Left kidney (tissue), 2 donors: ENCODE measurements around the gene CHD6. TPM values are rescaled to one million over a fixed set of nuclear protein-coding genes. Genes with fewer than 3 reads are reported as not detected.

Experiments used
- DNase-seq: peaks from one replicate; pipeline ENCODE4 v3.0.0-alpha.2; 2013
- polyA plus RNA-seq: library from polyadenylated mRNA; unstranded; fragments of 120-200 nt; gene quantifications from one replicate; pipeline ENCODE4 v1.2.1, GENCODE V29; 2013; ENCODE audit not compliant: insufficient read length

The CHD6 gene
- polyA plus RNA-seq, 1 donor, result 58.2 TPM

DNA sequence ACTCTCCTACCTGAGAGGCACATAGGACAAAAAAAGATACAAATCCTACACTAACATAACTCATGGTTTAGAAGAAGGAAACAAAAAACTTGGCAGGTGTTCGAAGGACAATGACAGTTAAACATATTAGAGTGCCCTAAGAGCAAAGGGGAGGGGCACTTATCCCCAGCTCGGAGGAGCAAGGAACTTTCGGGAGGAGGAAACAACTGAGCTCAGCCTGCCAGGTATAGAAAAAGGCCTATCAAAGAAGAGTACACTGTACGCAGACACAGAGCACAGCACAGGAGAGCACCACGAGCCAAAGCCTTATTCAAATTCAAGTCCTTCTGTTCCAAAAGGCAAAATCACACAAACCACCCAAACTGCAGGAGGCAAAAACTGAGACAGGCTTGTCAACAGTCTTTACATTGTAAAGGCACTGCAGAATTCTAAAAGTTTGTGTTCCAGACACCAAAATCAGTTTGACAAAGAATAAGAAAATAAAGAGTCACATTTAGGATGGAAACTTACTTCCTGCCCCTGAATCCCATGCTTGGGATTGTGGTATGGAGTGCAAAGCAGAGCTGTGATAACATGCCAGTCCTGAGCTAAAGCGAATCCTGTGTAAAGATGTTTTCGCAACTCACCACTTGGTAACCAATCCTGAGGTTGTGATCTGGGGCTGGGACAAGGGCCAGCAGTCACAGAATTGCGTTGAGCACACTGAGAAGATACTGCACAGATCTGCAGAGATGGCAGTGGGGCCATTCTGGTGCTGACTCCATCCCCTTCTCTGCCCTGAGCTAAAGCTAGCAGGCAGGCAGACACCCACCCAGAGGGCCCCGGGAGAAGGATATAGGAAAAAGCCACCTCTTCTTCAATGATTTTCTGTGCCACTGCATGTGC, 108.6 kb downstream of the CHD6 start:
- no peak for DNase-seq

DNA sequence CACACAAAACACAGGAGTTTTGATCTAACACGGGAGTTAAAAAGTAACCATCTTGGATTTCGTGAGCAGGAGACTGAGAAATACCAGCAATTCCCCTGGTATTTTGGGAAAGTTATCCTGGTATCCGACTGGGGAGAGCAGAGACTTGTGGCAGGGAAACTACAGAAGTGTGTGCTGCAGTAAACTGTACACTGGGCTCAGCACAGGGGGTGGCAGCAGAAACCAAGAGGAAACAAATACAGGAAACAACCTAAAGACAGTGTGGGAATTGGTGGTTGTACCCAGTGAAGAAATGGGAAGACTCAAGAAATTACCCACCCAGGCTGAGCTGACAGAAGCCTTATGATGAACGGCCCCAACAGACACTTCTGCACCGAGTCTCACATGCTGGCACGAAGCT, 109.8 kb downstream of the CHD6 start:
- no peak for DNase-seq

DNA sequence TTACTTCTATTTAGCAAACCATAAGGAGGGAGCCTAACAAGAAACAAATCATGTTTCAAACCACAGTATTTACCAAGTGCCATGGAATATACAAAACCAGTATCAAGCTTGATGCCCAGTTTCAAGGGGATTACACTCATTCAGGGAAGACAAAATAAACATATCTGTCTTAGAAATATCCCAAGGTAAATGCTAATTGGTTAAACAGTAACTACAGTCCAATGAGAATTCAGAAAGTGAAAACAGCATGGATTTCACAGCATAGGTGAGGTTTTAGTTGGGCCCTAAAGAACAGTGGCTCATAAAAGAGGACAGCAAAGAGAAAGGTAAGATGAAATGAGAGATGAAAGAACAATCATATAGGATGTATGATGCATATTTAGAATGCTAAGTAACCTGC, 110.3 kb downstream of the CHD6 start:
- DNase-seq, result no peak

DNA sequence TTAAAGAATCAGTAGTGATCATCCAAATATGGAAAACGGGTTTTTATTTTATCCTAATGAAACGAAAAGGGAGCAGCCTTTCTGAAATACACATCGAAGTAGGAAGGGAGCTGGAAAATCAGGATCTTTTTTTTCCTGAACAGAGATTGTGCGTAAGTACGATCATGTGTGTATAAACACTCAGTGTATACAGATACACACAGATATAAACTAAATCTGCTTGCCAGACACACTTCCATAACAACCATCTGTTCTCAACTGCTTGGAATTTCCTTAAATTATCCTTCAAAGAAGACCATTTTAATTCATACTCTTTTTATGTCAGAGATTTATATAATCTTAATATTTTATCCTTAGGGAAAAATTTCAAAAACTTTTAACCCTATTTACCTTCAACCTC, 110.7 kb downstream of the CHD6 start:
- no peak for DNase-seq

DNA sequence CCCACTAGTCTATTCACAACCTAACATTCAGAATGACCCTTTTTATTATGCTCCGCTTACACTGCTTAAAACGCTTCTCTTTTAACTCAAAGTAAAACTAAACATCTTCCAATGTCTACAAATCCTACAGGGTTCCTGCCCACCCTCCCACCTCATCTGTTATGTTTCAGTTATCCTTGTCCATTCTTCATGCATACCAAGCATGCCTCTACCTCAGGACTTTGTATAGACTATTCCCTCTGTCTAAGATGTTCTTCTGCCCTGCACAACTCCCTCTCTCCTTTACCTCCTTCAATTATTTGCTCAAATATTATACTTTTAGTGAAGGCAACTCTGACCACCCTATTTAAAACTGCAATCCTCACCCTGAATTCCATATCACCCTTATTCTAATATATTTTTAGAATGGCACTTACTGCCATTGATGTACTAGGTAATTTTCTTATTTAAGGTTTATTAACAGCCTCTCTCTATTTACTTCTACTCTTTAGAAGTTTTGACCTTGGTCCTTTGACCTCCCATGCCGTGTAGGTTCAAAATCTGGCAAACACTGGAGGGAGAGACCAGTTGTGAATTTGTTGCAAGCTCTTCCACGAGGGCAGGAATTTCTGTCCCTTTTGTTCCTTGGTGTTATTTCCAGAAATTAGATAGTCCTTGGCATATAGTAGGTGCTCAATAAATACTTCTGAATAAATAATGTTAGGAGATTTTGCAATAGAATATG, 111.8 kb downstream of the CHD6 start:
- DNase-seq, result no peak

DNA sequence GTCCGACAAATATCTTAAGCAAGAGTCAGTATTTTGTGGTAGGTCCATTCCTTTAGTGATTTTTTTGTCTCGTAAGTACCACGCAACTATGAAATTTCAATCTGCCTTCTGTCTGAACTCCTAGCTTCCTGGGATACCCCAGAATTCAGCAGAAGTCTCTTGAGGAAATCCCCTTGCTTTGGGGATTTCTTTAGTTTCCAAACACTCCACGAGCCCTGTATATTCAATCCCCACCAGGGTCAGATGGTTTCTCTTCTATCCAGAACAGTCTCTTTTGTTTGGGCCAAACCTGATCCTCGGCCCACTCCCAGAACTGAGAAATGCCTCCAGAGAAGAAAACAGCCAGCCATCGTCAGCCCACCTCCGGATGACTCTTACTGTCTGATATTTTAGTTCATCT, 113.0 kb downstream of the CHD6 start:
- no peak for DNase-seq

DNA sequence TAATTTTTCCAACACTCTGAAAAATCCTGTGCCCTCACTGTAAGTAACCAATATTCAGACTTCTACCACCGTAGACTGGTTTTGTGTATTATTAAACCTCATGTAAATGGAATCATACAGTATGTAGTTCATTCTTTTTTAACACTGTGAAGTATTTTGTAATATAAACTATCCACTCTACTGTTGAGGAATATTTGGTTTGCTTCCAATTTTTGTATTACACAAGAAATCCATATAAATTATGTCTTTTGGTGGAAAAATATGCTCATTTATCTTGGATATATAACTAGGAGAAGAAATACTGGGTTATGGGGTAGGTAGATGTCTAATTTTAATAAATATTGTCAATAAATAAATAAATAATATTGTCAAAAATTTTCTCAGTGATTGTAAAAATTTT, 116.8 kb downstream of the CHD6 start:
- DNase-seq, result no peak

DNA sequence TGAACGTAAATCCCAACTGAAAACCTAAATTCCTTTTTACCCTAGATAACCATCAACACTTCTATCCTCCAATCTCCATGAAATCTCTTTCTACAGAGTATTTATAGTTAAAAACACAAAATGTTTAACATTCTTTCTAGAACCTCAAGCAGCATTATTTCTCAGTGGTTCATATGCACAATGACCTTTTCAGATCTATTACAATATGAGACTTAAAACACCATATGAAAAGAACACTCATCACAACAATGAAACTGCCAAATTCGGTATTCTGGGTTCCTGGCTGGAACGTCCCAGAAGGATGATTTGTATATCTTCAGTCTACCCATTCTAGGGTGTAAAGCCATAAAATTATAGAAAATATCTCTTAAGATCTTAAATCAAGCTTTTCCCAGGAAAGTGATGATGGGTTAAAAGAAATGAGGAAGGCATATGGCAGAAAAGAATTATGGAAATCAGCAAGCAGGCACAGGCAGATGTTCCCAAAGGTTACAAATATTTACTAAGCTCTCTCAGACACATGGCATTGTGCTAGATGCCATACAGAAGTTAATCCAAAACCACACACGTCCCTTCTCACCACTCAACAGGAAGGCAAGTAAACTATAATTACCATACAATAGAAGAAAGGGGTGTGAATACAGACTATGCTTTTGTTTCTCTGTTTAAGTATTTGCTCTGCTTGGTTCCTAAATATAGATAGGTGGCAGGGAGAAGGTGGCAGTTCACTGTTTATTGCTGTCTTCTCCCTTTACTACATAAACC, 118.0 kb downstream of the CHD6 start:
- DNase-seq, result no peak

DNA sequence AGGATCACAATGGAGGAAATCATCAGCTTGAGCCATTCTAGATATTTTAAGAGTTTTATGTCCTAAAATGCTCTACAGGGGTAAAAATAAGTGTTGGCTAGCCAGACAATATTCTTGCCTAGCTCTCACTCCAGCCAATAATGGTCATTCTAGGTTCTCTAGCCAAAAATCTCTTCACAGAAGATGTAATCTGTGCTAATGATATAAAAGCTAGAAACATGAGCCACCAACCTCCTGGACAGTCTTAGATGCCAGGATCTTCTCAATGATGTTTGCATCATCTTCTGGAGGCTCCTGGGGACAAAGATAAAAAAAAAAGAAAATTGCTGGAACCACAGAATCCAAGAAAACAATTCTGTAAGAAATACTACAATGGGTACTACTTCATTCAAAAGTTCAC, 119.1 kb downstream of the CHD6 start:
- no peak for DNase-seq

DNA sequence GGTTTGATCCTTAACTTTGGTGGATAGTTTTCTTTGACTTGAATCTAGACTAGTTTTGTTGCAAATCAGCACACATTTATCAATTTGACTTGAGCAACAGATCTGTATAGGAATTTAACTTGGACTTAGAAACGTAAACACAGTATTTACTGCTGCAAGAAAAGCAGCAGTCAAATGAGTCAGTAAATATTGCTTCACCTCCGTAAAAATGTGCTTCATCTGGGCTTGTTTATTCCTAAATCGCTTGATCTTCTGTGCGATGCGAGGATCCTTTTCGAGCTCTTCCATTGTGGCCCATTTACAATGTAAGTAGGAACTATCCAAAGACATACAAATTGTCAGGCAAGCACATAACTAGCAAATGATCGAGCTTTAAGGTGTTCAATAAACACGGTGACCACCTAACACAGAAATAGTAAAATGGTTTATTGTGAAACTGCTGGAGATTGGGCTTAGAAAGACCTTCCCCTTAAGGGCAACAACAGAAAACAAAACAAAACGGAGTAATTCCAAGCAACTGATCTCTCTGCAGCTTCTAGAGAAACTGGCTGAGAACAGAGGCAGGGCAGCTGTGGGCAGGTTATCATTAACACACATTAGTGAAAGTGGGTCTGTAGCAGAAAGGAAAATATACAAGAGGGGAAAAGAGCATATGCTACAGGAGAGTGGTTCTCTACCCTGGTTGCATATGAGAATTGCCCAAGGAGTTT, 120.8 kb downstream of the CHD6 start:
- no peak for DNase-seq

DNA sequence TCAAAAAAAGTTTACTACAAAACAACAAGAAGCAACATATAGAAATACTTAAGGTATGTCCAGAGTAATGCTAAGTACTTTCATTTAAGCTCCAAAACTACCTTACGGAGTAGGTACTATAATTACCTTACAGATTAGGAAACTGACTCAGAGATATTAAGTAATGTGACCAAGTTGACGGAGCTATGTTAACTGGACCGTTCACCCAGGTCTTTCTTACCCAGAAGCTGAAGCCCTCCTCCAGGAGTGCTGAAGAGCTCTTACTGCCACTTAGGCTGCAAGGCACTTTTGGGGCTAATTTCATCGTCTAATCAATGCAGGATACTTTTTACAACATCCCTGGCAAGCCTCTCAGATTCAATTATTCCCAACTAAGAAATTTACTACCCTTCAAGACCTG, 123.7 kb downstream of the CHD6 start:
- no peak for DNase-seq

DNA sequence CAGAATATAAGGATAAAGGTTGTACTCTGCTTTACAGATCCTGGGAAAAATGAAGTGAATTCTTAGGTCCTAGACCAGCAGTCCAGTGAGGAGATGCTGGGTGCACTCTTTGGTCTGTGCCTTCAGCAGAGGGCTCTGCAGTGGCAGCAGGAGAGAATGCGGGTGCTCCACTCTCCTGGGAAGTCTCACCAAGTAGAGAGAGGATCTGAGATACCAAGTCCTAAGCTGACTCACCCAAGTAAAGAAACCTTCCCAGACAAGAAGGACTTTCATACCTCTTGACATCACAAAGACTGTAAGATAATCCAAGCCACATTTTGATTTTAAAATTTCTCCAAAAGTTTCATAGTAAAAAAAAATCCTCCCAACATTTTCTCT, 134.6 kb downstream of the CHD6 start:
- DNase-seq, result no peak

DNA sequence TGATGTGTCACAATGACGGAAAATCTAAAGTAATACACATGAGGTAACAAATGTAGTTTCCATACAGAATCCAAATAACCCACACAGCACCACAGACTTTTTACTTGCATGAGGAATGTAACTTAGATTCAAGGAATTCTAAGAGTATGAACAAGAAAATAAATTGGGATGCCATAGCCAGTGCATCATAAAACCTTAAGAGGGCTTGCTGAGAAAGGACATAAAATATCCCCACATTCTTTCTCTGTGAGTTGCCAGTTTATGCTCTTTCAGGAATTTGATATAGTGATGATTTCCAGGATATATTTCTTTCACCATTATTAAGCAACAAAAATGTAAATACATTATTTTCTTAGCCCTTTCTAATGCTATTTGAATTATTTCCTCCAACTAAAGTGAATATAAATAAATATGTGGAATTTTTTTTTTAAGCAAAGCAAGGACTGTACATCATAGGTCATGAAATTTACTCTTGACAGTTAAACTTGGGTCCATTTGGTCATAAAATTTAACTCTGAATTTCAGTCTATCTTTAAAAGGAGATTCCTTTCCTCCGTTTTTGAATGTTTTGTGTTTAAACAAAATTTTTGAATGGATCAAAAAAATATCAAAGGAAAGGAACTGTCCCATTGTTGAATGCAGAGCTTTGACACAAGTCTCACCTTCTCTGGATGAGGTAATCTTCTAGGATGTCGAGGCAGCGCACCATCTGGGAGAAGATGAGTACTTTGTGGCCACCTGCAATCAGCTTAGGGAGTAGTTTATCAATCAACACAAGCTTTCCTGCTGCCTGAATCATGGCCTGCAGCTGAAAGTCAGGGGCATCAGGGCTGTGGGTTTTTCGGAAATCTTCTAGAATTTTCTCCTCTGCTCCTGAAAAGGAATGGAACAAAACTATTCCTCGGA, 135.3 kb downstream of the CHD6 start:
- no peak for DNase-seq

DNA sequence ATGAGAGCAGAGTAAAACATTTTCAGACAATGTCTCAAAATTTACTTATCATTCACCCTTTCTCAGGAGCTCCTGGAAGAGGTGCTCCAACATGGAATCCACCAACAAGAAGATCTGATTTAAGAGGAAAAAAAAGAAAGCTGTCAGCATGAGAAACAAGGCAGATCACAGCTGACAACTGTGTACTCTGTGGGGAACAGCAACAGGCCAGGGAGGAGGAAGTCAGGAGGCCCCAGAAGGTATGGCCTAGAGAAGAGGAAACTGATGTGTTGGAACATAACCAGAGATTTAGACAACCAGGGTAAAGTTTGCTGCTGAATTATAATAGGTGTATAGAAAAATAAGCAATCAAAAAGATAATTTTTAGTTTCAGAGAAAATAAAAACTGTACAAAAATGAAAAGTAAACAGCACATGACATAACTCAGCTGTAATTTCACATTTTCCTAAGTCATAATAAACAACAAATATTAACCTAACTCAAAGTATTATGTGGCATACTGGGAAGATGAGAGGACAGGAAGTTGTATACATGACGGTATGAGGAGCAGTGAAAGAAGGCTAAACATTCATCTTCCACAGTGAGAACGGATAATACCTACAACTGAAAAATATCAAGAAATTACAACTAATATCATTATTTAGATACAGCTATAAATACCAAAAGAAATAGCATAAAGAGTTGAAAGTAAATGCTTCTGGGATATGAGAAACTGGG, 138.0 kb downstream of the CHD6 start:
- DNase-seq, result no peak

DNA sequence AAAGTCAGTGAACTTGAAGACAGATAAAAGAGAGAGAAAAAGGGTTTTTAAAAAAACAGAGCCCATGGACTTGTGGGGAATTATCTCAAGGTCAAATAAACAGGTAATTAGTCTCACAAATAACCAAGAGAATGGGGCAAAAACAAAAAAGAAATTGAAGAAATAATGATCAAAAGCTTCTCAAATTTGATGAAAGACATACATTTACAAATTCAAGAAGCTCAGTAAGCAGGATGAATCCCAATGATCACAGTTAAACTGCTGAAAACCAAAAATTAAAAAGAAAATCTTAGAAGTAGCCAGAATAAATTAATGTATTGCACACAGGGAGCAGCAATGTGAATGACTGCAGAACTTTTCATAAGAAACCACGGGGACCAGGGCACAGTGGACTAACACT, 139.1 kb downstream of the CHD6 start:
- no peak for DNase-seq

DNA sequence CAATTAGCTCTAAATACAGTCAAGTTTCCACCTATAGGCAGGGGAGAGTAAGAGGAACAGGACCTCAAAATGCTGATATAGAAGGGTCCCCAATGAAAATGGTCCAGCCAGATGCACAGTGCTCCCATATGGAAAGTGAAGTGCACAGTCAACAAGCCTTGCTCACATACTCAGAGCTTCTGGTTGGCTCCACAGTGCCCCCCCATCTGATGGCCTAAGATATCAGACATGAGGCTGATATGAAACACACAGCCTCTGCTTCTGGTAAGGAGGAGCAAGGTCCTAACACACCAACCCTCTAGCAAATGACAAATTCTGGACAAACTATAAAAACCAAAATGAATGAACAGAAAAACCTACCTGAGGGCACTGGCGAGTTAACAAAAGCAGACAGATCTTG, 140.2 kb downstream of the CHD6 start:
- no peak for DNase-seq

DNA sequence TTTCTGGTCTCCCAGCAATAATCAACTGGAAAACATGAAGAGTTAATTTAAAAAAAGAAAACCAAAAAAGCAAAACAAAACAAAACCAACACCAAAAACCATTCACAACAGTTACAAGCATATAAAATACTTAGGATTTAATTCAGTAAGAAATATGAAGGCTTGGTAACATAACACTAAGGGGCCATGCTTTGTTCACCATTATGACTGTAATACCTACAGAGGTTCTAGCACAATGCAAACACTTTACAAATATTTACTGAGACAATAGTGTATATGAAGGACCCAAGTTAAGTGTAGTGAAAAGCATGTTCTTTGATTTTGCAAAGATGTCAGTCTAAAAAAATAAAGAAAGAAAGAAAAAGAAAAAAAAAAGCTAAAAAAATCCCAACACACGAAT, 141.7 kb downstream of the CHD6 start:
- no peak for DNase-seq

DNA sequence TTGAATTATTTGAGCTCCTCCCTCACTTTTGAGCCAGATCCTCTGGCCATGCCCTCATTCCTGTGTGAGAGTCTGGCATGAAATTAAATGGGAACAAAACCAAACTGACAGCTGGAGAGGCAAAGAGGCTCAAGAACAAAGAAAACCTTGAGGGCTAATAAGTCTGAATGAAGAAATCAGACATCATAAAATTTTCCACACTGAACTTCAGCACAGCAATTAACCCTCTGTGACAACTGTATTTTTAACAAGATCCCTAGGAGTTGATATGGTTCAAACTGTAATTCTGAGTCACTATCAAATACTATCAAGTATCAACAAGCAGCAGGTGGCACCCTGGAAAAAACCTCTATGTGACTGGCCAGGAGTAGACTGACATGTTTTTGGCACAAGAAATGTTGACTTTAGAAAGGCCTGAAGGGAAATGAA, 142.2 kb downstream of the CHD6 start:
- DNase-seq, result no peak

DNA sequence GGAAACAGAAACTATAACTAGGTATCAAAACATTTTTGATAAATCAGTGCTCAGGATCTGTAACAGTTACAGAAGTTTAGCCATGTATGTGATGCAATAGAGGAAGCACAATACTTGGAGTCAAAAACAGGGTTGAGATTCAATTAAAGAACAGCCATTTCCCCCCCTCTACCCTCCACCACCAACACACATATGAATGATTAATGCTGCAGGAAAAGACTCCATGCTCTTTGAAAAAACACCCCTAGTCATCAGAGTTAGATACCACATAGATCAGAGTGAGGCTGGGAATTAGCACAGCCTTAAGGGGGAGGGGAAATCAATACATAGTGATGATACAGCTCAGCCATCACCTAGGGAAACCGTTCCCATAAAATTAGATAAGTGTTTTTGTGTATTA, 142.7 kb downstream of the CHD6 start:
- no peak for DNase-seq

DNA sequence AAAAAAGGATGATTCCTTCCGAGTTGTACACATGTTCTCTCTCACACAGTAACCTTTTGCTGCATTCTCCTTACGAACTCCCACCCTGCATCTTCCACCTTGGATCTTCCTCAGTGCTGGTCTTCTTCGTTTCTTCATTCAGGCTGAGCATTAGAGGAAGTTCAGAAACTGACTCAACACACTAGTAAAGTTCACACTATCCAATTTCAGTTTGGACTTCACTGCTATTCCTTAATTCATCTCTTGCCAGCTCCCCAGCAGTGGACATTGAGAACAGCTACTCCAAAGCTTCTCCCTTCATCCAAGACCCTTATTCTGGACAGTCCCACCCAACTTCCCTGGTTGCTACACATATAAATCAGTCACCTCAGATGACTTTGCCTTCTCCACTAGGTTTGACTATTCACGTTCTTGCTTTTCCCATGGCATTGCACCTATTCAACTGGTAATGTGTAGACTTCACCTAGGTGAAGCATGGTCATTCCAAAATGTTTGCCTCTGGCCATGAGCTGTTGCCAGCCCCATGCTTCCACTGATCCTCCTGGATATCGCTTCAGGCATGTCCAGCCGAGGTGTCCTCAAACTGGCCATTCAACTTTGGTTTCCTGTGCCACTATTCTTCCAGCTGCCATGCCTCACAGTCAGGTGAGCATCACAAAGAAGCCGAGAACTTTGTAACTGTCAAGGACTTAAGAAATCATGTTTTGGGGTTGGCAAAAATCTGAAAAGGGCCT, 147.6 kb downstream of the CHD6 start:
- DNase-seq, result no peak
